CD4-positive, CD25-positive, alpha-beta regulatory T cell (primary cell): ENCODE data around the gene AHRR. TPM values are rescaled to one million over a fixed set of nuclear protein-coding genes. Genes with fewer than 3 reads are reported as not detected.
A peak's percentile ranks its signal among the peaks of the same experiment; 100 is the strongest.
"Not testable (repeated sequence)": the region's sequence is repeated elsewhere in the genome, so short reads cannot be mapped to it uniquely, and the experiment has no call there.

Source experiments
- ATAC-seq, 2 donors: fragments of 150-1000 bp; cut with Tn5 transposase; one replicate each; pipeline ENCODE4 v1.10.0; 2021; ENCODE audit warnings: low read depth in 2 of 2, moderate number of reproducible peaks in 2 of 2, moderate library complexity in 1 of 2
- DNase-seq, 3 donors: peaks; one replicate each; pipeline versions ENCODE4 v3.0.0 to v3.0.0-alpha.2; 2012 to 2022; ENCODE audit warnings: mixed read lengths in 1 of 3
- H3K27ac ChIP-seq: one replicate; pipeline ENCODE4 v1.7.0; 2013; ENCODE audit warnings: mild to moderate bottlenecking, low read length; ENCODE audit not compliant: insufficient read depth, poor library complexity, severe bottlenecking
- H3K27me3 ChIP-seq: one replicate; pipeline ENCODE4 v1.7.0; 2013; ENCODE audit warnings: low read length; ENCODE audit not compliant: control insufficient read depth, insufficient read depth
- H3K36me3 ChIP-seq: one replicate; pipeline ENCODE4 v1.7.0; 2013; ENCODE audit warnings: mild to moderate bottlenecking, low read length, moderate library complexity; ENCODE audit not compliant: control insufficient read depth, insufficient read depth
- H3K4me1 ChIP-seq: 2 replicates; pipeline ENCODE4 v1.7.0; 2013; ENCODE audit warnings: mild to moderate bottlenecking, low read length; ENCODE audit not compliant: insufficient read depth, control insufficient read depth, poor library complexity, severe bottlenecking
- H3K4me3 ChIP-seq: one replicate; pipeline ENCODE4 v1.7.0; 2013; ENCODE audit warnings: low read depth, mild to moderate bottlenecking, low read length, moderate library complexity
- H3K9me3 ChIP-seq, 2 experiments: 1 replicate in 1 of 2; 2 replicates in 1 of 2; pipeline ENCODE4 v1.7.0; 2013; ENCODE audit warnings: low read length in 2 of 2, mild to moderate bottlenecking in 1 of 2, moderate library complexity in 1 of 2; ENCODE audit not compliant: control insufficient read depth in 2 of 2
- H3K27ac Mint-ChIP-seq, 3 donors: one replicate each; pipeline ENCODE4 v1.8.0; 2020 to 2022; ENCODE audit warnings: mild to moderate bottlenecking in 3 of 3, mixed read lengths in 3 of 3, moderate library complexity in 2 of 3
- H3K27me3 Mint-ChIP-seq: one replicate; pipeline ENCODE4 v1.8.0; 2022; ENCODE audit warnings: mild to moderate bottlenecking, mixed read lengths
- H3K36me3 Mint-ChIP-seq: one replicate; pipeline ENCODE4 v1.8.0; 2020; ENCODE audit warnings: mixed read lengths
- H3K4me1 Mint-ChIP-seq, 4 donors: one replicate each; pipeline ENCODE4 v1.8.0; 2020 to 2022; ENCODE audit warnings: mixed read lengths in 4 of 4, mild to moderate bottlenecking in 1 of 4
- H3K4me3 Mint-ChIP-seq, 4 donors: one replicate each; pipeline ENCODE4 v1.8.0; 2020 to 2022; ENCODE audit warnings: mild to moderate bottlenecking in 4 of 4, mixed read lengths in 4 of 4, moderate library complexity in 3 of 4
- H3K9me3 Mint-ChIP-seq, 7 donors: one replicate each; pipeline ENCODE4 v1.8.0; 2020 to 2022; ENCODE audit warnings: mixed read lengths in 7 of 7, mild to moderate bottlenecking in 3 of 7, moderate library complexity in 2 of 7
- polyA plus RNA-seq, 4 donors: library from polyadenylated mRNA; unstranded; fragments of 300-500 nt; fragmentation: Illumina TruSeq; gene quantifications; one replicate each; pipeline ENCODE4 v1.2.3, GENCODE V29; 2021
- total RNA-seq: library from RNA; stranded (reverse); gene quantifications from one replicate; pipeline ENCODE4 v1.2.3, GENCODE V29; 2022

AHRR gene
- total RNA-seq (4.5 TPM), polyA plus RNA-seq (under 1 TPM; 0.20 to 0.82 (median 0.62) TPM)

- peak in 1 of 3 donors; percentile 55 for DNase-seq
- H3K36me3 Mint-ChIP-seq, result peaks cover 2% of the 10 kb centered on the region
- H3K4me3 ChIP-seq, result no peak within 1 kb of the TSS
Observed at GRCh38 chr5:321230-321725, at the start of gene AHRR. TSS of gene AHRR (plus strand) at chr5:321714. CDS start at chr5:343903, 22,189 bp downstream.

DNA sequence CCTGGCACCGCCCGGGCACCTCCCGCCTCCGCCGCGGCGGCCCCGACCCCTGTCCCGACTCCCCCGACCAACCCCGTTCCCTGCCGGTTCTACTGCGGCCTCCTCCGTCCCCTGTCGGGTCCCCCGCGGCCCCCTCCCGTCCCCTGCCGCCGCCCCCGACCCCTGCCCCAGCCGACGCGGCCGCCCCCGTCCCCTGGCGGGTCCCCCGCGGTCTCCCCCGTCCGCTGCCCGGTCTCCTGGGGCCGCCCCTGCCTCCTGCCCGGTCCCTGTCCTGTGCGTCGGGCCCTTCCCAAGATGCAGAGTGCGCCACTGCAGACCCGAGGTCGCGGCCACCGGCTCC, 49.7 kb upstream of the AHRR start:
- H3K27me3 ChIP-seq, H3K27me3 Mint-ChIP-seq, H3K9me3 ChIP-seq, H3K36me3 Mint-ChIP-seq, H3K9me3 Mint-ChIP-seq, DNase-seq: not testable (repeated sequence)
- peaks cover 19% of the 10 kb centered on the region for H3K4me1 ChIP-seq
- H3K4me3 ChIP-seq, result peak overlapping the region; percentile 37
- peaks cover 18% of the 10 kb centered on the region for H3K36me3 ChIP-seq
- Mint-ChIP-seq H3K4me3 (peak overlapping the region; percentile 90 to 97 (median 90)), H3K4me1 (peaks cover 13 to 53% (median 34%) of the 10 kb centered on the region in 4 donors), H3K27ac (peak overlapping the region in 2 of 3 donors; percentile 83 to 90)
- ATAC-seq, result peak in 1 of 2 donors; percentile 2
- H3K27ac ChIP-seq, result peak overlapping the region; percentile 83

More at GRCh38 chr5:321230-321725, at the start of gene AHRR:
- Histone ChIP-seq H3K36me3 (peaks cover 2% of the 10 kb centered on the region), H3K9me3 (no peaks in the 10 kb centered on the region), H3K4me1 (peaks cover 24% of the 10 kb centered on the region), H3K27ac (peak within 1 kb of the TSS; percentile 47), H3K27me3 (no peaks in the 10 kb centered on the region)
- peak; percentile 15 to 46 for ATAC-seq
- Mint-ChIP-seq H3K9me3 (no peaks in the 10 kb centered on the region), H3K27me3 (peaks cover 39% of the 10 kb centered on the region), H3K4me1 (peaks cover 0 to 11% (median 0%) of the 10 kb centered on the region in 4 donors), H3K27ac (no peak within 1 kb of the TSS), H3K4me3 (peak within 1 kb of the TSS; percentile 46 to 91 (median 72))

DNA sequence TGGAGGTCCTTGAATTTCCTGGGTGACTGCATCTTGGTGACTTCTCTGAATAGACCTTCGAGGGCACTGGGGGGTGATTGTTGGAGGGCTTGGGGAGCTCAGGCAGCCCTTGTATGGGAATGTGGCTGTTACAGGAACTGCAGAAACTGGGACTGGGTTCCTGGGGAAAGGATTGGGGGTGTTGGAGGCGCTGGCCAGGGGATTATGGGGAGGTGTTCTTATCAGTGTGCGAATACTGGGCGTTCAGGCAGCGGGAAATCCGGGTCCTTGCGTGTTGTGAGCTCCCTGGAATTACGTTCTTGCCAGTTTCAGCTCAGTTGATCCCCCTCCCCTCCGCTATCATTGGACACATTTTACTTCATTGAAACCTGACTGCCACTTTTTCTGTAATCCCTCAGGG, 48.4 kb upstream of the AHRR start:
- H3K4me3 Mint-ChIP-seq, result peak overlapping the region; percentile 82 to 91 (median 87)
- Histone ChIP-seq H3K4me1 (peaks cover 19% of the 10 kb centered on the region), H3K36me3 (peaks cover 22% of the 10 kb centered on the region)
- not testable (repeated sequence) for H3K9me3 Mint-ChIP-seq, H3K4me3 ChIP-seq, H3K36me3 Mint-ChIP-seq, H3K27me3 Mint-ChIP-seq, ATAC-seq, H3K27me3 ChIP-seq, H3K27ac ChIP-seq, DNase-seq, H3K9me3 ChIP-seq
- H3K4me1 Mint-ChIP-seq, result peaks cover 13 to 53% (median 32%) of the 10 kb centered on the region in 4 donors
- H3K27ac Mint-ChIP-seq, result peak overlapping the region; percentile 40 to 90 (median 75)

DNA sequence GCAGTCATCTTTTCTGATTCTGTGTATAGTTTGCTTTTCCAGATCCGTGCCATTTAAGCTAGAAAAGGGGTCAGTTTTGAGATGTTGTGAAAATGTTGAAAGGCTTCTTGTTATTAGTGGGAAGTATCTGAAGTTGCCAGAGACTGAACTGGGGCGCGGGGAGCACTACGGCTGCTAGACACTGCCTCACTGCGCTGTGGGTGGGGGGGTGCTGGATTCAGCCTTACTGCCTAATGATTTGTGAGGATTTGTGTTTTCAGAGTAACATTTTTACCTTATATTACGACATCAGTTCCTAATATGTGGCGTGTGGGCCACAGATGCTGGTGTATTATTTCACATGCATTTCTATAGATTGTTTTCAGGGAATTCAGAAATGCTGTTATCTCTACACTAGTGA, 48.0 kb upstream of the AHRR start:
- Mint-ChIP-seq H3K4me1 (peaks cover 13 to 56% (median 32%) of the 10 kb centered on the region in 4 donors), H3K4me3 (peak overlapping the region; percentile 82 to 91 (median 87)), H3K27ac (peak overlapping the region; percentile 40 to 90 (median 75))
- not testable (repeated sequence) for H3K27me3 Mint-ChIP-seq, ATAC-seq, H3K27ac ChIP-seq, DNase-seq, H3K9me3 Mint-ChIP-seq, H3K4me3 ChIP-seq, H3K27me3 ChIP-seq, H3K36me3 Mint-ChIP-seq, H3K9me3 ChIP-seq
- Histone ChIP-seq H3K4me1 (peaks cover 19% of the 10 kb centered on the region), H3K36me3 (peaks cover 23% of the 10 kb centered on the region)

- Histone ChIP-seq H3K4me1 (peaks cover 19% of the 10 kb centered on the region), H3K36me3 (peaks cover 23% of the 10 kb centered on the region)
- Mint-ChIP-seq H3K4me1 (peaks cover 13 to 63% (median 34%) of the 10 kb centered on the region in 4 donors), H3K4me3 (peak overlapping the region in 1 of 4 donors; percentile 82)
- H3K27ac Mint-ChIP-seq, DNase-seq, H3K4me3 ChIP-seq, H3K27me3 ChIP-seq, H3K9me3 Mint-ChIP-seq, ATAC-seq, H3K27ac ChIP-seq, H3K27me3 Mint-ChIP-seq, H3K36me3 Mint-ChIP-seq, H3K9me3 ChIP-seq: not testable (repeated sequence)
Observed at GRCh38 chr5:274346-274745, 47.2 kb upstream of the AHRR start.

- no peaks in the 10 kb centered on the region for H3K9me3 Mint-ChIP-seq
- Histone ChIP-seq H3K36me3 (peaks cover 24% of the 10 kb centered on the region), H3K4me3 (no peak overlapping the region), H3K9me3 (no peaks in the 10 kb centered on the region), H3K27me3 (no peaks in the 10 kb centered on the region), H3K27ac (no peak overlapping the region), H3K4me1 (peaks cover 13% of the 10 kb centered on the region)
- peaks cover 3 to 75% (median 48%) of the 10 kb centered on the region in 4 donors for H3K4me1 Mint-ChIP-seq
- no peak overlapping the region for H3K27ac Mint-ChIP-seq
- DNase-seq (no peak), ATAC-seq (no peak)
- H3K36me3 Mint-ChIP-seq, result peaks cover 26% of the 10 kb centered on the region
- H3K4me3 Mint-ChIP-seq, result no peak overlapping the region
- no peaks in the 10 kb centered on the region for H3K27me3 Mint-ChIP-seq
Observed at GRCh38 chr5:278646-279045, 42.9 kb upstream of the AHRR start.

GRCh38 chr5:279051-279665, 42.4 kb upstream of the AHRR start:
- H3K36me3 Mint-ChIP-seq, result peaks cover 28% of the 10 kb centered on the region
- peaks cover 5 to 75% (median 47%) of the 10 kb centered on the region in 4 donors for H3K4me1 Mint-ChIP-seq
- Histone ChIP-seq H3K36me3 (peaks cover 29% of the 10 kb centered on the region), H3K4me1 (peaks cover 11% of the 10 kb centered on the region)
- H3K9me3 Mint-ChIP-seq, H3K27me3 Mint-ChIP-seq, H3K27me3 ChIP-seq, H3K4me3 ChIP-seq, H3K27ac ChIP-seq, H3K9me3 ChIP-seq, DNase-seq, ATAC-seq, H3K27ac Mint-ChIP-seq, H3K4me3 Mint-ChIP-seq: not testable (repeated sequence)
